ENCODE measurements around the gene CHFR. TPM values are rescaled to one million over a fixed set of nuclear protein-coding genes. Genes with fewer than 3 reads are reported as not detected.
"Not testable (repeated sequence)": the region's sequence is repeated elsewhere in the genome, so short reads cannot be mapped to it uniquely, and the experiment has no call there.

CHFR gene
- total RNA-seq, 1 donor from 2014 or later = 35.2 TPM

DNA sequence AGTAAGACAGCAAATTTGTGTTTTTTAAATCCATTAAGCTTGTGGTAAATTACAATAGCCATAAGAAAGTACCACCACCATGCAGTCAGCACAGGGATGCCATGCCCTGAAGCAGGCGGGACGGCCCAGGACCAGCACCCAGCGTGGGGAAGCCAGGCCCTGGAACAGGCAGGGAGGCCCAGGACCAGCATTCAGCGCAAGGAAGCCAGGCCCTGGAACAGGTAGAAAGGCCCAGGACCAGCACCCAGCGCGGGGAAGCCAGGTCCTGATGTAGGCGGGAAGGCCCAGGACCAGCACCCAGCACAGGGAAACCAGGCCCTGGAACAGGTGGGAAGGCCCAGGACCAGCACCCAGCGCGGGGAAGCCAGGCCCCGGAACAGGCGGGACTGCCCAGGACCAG is 13.2 kb downstream of the CHFR start:
- DNase-seq (ENCODE audit: low spot score) = no peak

DNA sequence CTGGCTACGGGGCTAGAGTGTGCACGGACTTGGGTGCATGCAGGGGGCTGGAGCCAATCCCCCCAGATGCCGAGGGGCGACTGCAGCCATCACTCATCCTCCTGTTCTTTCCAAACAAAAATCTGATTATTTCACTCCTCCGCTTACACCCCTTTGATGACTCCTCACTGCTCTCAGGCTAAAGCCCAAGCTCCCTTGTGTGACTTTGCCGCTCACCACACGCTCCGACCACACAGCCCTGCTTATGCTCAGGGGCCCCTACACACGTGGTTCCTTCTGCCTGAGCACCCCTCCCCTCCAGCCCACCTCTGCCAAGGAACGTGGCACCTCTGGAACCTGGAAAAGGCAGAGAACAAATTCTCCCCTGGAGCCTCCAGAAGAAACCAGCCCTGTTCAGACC is 13.7 kb downstream of the CHFR start:
- no peak for DNase-seq (ENCODE audit: low spot score)

DNA sequence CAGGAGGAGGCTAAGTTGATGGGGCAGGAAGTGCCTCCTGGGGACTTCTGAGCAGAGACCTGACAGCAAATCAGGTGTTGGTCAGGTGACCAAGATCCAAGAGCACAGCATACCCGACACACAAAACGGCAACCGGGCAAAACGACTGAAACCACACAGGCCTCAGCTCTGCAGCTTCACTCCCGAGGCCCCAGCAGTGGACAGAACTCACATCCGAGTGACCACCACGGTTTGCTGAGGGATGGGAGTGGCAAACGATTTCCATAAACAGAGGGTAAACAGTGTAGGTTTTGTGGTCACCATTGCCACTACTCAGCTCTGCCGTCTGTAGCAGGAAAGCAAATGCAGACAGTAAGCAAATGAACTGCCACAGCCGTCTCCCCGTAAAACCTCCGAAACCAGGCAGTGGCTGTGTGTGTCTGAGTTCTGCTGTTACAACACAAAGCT is 14.4 kb downstream of the CHFR start:
- no peak for DNase-seq (ENCODE audit: low spot score)

DNA sequence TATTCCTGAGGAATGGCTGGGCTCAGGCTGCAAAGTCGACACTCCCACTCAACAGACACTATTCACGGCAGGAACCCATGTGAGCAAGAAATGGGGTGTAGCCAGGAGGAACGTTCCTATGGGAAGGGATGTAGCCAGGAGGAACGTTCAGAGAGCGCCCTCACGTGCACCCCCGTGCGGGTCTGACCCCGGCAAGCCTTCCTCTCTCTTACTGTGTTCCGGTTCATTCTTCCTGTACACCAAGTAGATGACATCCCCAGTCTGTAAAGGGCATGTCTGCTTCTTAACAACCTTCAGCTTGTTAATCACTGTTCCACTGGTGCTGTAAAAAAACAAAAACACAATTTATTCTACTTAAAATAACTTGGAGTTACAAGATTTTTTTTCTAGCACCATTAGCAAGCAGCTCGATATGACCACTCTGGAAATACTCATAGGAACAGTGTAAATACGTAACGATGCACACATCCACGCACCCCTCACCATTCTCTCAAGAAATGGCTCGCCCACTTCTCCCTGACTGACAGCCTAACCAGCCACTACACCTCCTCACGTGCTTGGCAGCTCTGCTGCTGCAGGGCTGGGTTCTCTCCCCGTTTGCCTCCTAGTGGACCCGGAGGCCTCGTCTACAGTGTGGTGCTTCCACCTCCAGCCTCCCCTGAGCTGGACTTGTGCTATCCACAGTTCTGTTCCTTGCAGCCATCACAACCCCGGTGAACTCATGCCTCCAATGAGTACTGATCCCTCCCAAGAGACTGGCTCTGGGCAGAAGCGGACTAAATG is 15.1 kb downstream of the CHFR start:
- no peak for DNase-seq (ENCODE audit: low spot score)

DNA sequence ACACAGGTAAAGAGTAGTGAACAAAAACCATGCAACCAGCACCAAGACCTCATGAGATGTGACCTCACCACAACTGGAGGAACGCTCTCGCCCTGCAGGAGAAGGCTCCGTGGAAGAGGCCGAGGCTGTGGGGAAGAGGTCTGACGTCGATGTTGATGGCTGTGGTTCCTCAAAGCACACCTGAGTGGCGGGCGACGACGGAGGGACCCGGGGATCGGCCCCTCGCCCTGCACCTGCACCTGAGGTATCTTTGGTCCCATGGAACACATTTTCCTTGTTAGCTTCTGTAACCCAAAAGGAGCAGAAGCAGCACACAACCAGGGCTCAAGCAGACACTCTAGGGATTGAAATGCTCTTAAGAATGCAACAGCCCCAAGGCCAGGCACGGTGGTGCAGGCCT is 17.9 kb downstream of the CHFR start:
- no peak for DNase-seq (ENCODE audit: low spot score)

DNA sequence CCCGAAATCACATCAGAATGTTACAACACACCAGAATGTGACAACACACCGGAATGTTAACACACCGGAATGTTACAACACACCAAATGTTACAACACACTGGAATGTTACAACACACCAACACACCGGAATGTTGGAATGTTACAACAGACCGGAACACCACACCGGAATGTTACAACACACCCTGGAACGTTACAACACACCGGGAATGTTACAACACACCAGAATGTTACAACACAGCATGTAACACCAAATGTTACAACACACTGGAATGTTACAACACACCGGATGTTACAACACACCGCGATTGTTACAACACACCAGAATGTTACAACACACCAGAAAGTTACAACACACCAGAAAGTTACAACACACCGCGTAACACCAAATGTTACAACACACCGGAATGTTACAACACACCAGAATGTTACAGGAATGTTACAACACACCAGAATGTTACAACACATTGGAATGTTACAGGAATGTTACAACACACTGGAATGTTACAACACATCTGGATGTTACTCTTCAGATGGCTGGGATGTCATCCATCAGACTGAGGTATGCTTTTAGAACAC is 21.1 kb downstream of the CHFR start:
- DNase-seq (ENCODE audit: low spot score) = no peak

DNA sequence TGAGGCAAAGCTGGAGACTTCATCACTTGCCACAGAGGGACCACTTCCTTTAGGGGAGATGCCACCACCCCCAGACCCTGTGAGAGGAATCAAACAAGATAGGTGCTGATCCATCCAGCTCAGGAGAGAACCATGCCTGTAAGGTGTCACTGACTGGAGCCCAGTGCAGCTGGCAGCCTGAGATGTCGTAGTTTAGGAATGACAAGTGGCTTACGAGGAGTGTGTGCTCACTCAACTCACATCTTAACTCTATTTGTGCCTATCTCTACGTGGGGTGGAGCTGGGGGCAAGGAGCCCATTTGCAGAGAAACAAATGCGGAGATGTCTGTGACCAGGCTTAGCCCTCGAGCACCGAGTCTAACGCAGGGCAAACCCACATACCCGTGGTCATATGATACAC is 25.8 kb downstream of the CHFR start:
- no peak for DNase-seq (ENCODE audit: low spot score)

DNA sequence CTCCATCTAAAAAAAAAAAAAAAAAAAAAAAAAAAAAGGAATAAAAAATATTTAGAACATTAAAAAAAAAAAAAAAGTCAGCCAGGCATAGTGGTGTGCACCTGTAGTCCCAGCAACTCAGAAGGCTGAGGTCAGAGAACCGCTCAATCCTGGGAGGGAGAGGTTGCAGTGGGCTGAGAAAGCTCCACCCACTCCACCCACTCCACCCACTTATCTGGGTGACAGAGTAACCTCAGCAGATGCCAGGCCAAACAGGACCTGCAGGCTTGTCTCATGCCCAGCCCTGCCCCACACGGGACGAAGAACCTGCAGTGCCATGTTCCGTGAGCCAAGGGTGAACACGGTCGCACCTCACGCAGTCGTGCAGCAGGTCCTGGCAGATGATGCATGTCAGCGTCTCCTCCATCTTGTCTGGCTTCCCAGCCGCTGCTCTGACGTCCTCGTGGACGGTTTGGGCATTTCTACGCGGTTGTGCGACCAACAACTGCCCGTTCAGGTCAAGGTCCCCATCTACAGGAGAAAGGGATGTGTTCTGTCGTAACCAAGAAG is 28.6 kb downstream of the CHFR start:
- DNase-seq (ENCODE audit: low spot score) = no peak

DNA sequence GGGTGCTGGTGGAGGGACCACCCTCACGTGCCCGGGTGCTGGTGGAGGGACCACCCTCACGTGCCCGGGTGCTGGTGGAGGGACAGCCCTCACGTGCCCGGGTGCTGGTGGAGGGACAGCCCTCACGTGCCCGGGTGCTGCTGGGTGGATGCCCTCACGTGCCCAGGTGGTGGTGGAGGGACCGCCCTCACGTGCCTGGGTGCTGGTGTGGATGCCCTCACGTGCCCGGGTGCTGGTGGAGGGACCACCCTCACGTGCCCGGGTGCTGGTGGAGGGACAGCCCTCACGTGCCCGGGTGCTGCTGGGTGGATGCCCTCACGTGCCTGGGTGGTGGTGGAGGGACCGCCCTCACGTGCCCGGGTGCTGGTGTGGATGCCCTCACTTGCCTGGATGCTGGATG is 30.4 kb downstream of the CHFR start:
- not testable (repeated sequence) for DNase-seq (ENCODE audit: low spot score)

DNA sequence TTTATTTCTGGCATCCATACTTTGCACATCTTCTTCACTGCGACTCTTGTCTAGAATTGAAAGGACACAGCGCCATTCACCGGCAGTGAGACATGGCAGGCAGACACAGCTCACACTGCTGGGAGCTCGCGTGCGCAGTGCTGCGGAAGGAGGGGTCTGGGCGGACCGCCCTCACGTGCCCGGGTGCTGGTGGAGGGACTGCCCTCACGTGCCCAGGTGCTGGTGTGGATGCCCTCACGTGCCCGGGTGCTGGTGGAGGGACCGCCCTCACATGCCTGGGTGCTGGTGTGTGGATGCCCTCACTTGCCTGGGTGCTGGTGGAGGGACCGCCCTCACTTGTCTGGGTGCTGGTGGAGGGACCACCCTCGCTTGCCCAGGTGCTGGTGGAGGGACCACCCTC is 30.8 kb downstream of the CHFR start:
- no peak for DNase-seq (ENCODE audit: low spot score)

DNA sequence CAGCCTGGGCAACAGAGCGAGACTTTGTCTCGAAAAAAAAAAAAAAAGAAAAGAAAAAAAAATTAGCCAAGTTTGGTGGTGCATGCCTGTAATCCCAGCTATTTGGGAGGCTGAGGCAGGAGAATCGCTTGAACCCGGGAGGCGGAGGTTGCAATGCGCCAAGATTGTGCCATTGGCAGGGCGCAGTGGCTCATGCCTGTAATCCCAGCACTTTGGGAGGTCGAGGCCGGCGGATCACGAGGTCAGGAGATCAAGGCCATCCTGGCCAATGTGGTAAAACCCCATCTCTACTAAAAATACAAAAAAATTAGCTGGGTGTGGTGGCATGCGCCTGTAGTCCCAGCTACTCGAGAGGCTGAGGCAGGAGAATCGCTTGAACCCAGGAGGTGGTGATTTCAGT is 32.2 kb downstream of the CHFR start:
- not testable (repeated sequence) for DNase-seq (ENCODE audit: low spot score)

DNA sequence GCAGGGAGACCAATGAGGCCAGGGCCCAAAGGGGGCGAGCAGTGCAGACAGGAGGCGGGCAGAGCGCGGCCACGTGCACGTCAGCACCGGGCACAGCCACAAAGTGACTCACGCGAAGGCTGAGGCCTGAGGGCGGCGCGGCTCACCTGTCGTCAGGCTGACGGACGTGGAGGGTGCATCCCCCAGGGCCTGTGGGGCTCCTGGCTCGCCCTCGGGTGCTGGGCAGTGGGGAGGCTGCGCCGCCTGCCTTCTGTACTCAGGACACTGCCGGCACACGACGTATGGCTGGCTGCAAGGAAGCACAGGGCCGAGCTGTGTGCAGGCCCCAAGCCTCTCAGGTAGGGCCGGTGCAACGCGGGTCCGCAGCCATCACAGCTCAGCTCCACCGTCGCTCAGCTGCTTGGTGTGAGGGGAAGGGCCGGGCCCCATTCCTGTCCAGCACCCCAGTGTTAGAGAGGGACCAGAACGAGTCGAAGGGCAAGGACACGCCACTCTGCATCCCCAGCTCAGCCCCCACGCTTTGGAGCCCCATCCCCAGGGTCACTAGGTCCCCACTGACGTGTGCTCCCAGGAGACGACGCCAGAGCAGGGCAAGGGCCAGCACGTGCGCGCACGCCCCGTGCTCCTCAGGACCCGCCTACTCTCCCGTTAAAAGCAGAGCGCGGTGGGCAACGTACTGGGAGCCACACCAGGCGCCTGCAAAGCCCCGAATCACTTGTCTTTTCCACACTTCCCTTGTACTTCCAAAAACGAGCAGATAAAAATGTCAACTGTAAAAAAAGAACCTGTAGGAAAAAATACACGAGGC is 33.9 kb downstream of the CHFR start:
- DNase-seq (ENCODE audit: low spot score) = no peak

DNA sequence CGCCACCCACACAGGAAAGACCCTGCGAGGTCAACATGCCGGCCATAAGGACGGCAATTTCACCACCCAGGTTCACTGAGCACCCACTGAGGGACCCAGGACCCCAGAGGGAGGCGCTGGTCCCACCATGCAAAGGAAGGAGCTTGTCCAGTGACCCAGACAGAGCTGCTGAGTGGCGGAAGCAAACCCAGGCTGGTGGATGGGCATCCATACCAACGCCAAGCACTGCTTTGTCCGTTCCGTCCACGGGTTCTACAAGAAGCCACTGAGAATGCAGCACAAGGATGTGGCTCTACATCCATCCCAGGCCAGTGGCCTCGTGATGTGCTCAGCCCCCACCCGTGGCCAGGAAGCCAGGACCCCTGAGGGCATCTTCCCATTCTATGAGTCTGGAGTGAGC is 34.9 kb downstream of the CHFR start:
- DNase-seq (ENCODE audit: low spot score) = no peak

DNA sequence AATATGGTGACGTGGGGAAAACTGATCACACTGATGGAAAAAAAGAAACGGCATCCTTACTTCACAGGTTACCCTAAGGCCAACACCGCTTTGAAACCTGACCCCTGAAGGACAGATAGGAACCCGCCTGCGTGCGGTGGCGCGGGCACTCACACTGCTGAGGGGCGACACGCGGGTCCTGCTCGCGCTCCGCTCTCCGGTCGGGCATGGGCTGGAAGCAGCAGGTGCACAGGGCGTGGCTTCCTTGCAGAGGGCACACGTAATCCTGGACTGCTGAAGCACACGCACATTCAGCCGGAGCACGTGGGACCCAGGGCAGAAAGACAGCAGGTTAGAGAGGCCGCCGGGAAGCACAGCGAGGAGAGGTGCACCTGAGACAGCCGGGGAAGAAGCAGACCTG is 35.9 kb downstream of the CHFR start:
- DNase-seq (ENCODE audit: low spot score) = no peak

DNA sequence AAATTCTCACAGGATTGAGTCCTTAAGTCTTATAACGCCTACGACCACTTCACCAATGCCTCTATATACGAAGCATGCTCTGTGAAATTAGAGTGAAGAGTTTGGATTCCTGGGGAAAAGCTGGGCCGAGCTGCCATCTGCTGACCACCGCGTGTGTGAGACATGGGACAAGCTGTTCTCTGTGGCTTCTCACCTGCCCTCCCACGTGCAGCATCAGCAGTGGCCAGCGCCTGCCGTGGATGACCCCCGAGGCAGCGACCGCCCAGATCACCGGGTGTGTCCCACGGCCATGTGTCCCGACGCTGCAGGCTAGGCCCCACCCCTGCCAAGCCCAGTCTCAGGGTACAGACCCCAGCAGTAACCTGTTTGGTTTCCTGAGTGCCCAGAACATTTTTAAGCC is 37.1 kb downstream of the CHFR start:
- DNase-seq (ENCODE audit: low spot score) = no peak

DNA sequence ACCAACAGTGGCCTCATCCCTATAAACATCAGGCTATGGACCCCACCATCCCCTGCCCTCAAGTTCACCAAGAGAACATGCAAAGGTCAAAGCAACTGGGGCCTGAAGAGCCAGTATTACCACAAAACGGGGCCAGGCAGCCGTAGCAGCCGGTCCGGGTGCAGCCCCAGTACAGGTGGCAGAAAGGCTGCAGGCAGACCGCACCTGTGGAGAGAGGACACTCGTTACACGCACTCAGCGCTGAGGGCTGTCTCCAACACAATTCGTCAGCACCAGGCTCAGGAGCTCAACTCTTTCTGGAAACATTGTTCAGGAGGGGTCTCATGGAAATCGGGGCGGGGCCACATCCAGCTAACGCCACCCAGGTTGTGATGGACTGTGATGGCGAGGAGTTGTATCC is 38.9 kb downstream of the CHFR start:
- DNase-seq (ENCODE audit: low spot score) = no peak

DNA sequence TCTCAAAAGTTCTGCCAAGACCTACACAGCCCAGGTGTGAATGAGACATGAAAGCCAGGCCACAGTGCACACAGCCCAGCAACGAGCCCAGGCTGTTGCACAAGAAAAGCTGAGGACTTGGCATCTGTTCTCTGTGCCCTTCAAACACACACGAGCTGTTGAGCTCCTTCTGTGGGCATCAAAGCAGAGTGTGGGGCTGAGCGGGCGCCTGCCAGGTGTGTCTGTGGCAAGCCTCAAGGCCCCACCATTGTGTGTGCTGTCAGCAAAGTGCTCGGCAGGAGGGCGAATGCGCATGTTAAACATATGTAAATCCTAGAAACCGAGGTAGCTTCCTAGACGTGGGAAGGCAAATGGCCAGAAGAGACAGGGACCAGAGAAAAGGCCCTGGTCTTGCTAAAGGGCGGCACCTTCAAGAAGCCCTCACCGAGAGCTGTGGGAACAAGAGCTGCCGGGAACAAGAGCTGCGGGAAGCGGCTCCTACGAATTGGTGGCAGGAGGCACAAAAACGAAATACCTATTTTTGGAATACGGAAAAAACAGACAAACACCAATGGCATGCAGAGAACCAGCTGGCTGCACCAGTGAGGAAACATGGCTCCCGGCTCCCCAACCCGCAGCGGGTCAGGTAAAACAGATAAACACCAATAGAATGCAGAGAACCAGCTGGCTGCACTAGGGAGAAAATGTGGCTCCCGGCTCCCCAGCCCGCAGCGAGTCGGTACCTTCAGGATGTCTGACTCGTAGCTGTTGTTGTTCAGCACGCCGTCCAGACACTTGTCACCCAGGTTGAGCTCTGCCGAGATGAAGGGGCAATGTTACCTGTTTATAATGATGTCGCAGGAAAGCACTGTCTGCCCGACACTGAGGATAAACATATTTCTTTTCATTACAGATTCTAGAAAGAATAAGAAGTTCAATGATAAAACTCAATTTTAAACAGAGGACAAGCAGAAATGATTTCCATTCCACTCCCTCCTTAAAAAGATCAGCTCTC is 39.7 kb downstream of the CHFR start:
- DNase-seq (ENCODE audit: low spot score) = no peak

DNA sequence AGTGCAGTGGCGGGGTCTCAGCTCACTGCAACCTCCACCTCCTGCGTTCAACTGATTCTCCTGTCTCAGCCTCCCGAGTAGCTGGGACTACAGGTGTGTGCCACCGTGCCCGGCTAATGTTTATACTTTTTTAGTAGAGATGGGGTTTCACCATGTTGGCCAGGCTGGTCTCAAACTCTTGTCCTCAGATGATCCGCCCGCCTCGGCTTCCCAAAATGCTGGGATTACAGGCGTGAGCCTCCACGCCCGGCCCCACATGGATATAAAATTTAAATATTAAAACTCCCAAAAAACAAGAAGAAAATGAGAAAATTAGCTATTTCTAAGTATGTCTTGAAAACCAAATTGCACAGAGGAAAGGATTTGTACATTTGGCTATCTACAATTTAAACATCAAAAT is 42.7 kb downstream of the CHFR start:
- DNase-seq (ENCODE audit: low spot score) = not testable (repeated sequence)

DNA sequence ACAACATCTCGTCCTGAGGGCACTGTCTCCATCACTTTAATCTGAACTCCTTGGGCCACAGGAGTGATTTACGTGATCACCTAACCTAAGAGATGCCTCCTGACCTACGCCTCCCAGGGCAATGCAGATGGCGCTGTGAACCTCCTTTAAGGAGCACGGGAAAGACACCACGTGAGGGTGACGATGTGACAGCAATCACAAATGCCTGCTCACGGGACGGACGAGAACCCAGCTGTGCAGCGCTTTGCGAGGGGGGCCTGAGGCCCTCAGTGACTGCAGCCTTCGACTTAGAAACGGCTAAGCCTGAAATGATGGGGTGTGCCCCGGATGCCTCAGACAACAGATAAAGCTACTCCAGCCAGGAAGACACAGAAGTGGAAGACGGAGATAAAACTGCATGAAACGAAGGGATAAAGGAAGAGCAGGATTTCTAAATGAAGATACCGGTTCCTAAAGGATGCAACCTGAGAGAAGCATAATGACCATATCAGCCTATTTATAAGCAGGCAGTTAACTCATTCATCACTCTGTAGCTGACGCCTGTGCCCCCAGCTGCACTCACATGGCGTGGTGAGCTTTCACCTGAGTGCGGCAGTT is 44.9 kb downstream of the CHFR start:
- DNase-seq (ENCODE audit: low spot score) = no peak

DNA sequence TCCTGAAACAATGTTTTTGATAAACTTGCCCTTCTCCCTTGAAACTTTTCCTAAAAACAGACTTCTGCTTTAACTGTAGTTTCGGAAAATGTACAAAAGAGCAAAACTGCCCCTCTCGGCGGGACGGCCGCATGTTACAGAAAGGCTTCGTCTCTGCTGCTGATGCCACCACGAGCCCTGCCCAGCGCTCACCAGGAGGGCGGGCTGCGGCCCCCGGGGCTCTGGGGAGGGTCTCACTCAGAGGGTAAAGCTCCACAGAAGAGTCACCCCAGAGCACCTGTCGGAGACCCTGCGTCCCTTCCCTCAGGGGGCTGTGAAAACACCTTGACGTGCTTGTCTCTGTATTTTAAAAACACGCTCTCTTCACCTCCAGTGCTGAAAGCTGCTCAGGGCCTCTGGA is 46.3 kb downstream of the CHFR start:
- no peak for DNase-seq (ENCODE audit: low spot score)

DNA sequence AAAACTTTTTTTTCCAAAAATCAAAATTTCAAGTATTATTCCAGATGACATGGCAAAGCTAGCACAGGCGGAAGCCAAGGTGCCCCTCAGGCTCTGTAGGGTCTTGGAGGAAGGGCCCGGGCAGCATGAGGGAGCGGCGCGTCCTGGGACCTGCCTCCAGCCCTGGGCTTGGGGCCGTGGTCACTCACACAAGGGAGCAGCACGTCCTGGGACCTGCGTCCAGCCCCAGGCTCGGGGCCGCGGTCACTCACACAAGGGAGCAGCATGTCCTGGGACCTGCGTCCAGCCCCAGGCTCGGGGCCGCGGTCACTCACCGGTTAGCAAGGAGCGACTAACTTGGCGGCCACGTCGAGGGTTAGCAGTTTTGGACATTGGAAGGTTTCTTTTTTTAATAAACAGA is 46.9 kb downstream of the CHFR start:
- DNase-seq (ENCODE audit: low spot score) = no peak
